ENCODE results near the gene HPCAL1. TPM values are rescaled to one million over a fixed set of nuclear protein-coding genes. Genes with fewer than 3 reads are reported as not detected.

The HPCAL1 gene
- total RNA-seq, 2 experiments from 2014 or later = 61.6 to 63.6 TPM

DNA sequence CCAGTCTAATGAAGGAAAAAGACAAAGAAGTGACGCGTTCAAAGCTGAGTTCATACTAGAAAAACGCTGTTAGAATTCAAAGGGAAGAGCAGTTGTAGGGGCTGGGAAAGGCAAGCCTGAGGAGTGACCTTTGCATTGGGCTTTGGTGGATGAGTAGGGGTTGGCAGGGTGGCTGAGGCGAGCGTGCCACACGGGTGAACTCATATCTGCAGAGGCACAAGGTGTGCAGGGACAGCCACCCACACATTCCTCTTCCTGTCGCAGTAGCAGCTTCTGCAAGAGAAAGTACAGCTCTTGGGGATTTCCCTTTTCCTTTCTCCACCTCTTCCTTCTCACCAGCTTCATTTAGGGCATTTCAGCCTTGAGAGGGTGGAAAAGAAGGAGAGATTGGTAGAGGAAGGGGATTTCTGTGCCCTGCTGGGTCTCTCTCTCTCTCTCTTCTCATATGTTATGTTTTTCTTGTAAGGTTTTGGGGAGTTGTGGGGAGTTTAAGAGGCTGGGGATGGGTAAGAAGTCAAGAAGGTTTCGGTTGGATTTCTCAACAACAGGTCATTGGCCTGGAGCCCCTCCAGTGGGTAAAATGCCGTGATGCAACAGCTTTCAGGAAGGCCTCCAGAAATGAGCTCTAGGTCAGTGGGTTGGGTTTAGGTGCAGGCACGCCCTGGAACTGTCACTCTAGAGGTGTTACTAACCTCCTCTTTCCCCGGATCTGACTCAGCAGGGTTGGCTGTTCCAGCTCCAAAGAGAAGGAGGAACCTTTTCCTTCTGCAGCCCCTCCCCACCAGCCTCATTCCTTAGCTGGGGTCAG lies 105.3 kb downstream of the HPCAL1 start:
- H3K27me3 Mint-ChIP-seq = no peaks in the 10 kb centered on the region
- H3K9me3 Mint-ChIP-seq = no peaks in the 10 kb centered on the region
- POLR2A ChIA-PET = interaction anchor here (0.6 to 1.4 kb wide), 6 partner anchors 25 to 319 kb away, joined by 3 to 8 read pairs (median 4); no protein-coding TSS in a partner anchor
- peak; percentile 66 for DNase-seq
- peaks cover 43% of the 10 kb centered on the region for H3K4me1 Mint-ChIP-seq
- peak overlapping the region; percentile 92 for H3K27ac Mint-ChIP-seq
- peaks cover 5% of the 10 kb centered on the region for H3K36me3 Mint-ChIP-seq (ENCODE audit: low read depth)
- CTCF ChIA-PET = interaction anchor here (1.0 to 3.7 kb wide), 42 partner anchors 9 to 355 kb away, joined by 3 to 31 read pairs (median 6); partner anchors contain the start of gene HPCAL1
- peak overlapping the region; percentile 66 for H3K4me3 Mint-ChIP-seq

DNA sequence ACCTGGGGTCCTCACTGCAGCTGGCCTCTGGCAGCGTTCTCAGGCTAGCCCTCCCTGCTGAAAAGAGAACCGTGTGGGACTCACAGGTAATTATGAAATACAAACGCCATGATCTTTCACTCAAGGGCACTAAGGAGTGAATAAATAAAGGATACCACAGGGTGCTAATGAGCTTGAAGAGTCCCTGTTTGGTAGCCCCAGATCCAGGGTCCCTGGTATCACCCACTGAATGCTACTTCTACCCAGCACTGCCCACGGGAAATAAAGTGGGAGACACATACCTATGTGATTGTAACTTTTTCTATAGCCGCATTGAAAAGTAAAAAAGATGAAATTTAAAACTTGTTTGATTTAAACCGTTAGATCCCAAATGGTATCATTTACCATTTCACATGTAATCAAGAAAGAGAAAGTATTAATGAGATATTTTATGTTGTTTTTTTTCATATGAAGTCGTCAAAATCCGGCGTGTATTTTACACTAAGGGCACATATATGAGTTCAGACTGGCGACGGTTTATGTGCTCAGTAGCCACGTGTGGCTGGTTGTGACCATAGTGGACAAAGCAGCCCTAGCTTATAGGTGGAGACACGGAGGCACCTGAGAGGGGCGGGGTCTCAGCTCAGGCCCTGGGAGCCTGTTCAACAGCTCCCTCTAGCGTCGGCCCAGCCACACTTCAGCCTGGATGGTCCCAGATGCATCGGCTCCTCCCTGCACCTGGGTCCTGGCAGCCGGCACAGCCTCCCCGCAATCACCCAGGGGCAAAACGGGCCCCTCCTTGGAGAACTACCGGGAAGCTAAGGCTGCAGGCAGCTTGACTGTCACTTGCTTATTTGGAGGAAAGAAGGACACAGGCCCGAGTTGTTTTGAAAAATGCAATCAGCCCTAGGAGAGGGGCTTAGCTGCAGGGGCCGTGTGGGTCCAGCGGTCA lies 106.2 kb downstream of the HPCAL1 start:
- Mint-ChIP-seq H3K27me3 (no peaks in the 10 kb centered on the region), H3K36me3 (ENCODE audit: low read depth) (peaks cover 5% of the 10 kb centered on the region), H3K9me3 (no peaks in the 10 kb centered on the region), H3K4me3 (peak overlapping the region; percentile 66), H3K27ac (peak overlapping the region; percentile 92), H3K4me1 (peaks cover 42% of the 10 kb centered on the region)
- ChIA-PET POLR2A (interaction anchor here (0.6 to 1.4 kb wide), 4 partner anchors 26 to 318 kb away, joined by 3 to 8 read pairs (median 4); no protein-coding TSS in a partner anchor), CTCF (interaction anchor here (0.6 to 3.7 kb wide), 68 partner anchors 8 to 648 kb away, joined by 3 to 31 read pairs (median 4); partner anchors contain the start of gene HPCAL1)
- peak; percentile 87 for DNase-seq

DNA sequence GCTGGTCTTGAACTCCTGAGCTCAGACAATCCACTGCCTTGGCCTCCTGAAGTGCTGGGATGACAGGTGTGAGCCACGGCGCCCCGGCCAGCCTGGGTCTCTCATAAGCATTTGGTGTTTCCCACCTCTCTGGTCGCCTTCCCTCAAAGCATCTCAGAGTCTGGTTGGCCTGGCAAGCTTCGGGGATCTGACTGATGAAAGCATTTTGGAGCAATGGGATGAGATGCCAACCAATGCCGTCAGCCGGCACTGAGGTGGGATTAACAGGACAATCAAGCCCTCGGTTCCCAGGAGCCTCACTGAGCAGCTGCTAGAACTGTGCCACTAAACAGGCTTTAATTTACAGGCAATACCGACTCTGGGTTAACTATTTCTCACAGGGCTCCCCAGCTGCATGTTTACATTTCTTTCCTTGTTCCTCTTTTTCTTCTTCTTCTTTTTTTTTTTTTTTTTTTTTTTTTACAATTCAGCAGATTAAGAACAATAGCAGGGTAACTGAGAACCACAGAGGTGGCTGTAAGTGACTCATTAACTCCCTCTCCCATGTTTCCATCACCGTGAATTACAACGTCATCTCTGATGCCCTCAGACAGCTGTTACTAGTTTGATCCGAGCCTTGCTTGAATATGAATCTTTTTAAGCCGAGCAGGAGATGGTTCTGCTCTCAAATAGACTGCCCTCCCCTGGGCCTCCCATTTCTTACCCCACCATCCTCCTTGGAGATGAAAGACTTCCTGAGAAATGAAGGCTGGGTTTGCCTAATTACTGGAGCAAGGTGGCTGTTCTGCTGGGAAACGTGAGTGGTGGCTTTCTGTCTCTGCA lies 107.5 kb downstream of the HPCAL1 start:
- POLR2A ChIA-PET = no interaction called here
- no peak for DNase-seq
- Mint-ChIP-seq H3K4me3 (no peak overlapping the region), H3K36me3 (ENCODE audit: low read depth) (peaks cover 5% of the 10 kb centered on the region), H3K9me3 (no peaks in the 10 kb centered on the region), H3K4me1 (peaks cover 42% of the 10 kb centered on the region), H3K27me3 (no peaks in the 10 kb centered on the region), H3K27ac (no peak overlapping the region)
- CTCF ChIA-PET = interaction anchor here (0.5 to 3.7 kb wide), 37 partner anchors 9 to 958 kb away, joined by 3 to 31 read pairs (median 6); partner anchors contain the start of gene HPCAL1

DNA sequence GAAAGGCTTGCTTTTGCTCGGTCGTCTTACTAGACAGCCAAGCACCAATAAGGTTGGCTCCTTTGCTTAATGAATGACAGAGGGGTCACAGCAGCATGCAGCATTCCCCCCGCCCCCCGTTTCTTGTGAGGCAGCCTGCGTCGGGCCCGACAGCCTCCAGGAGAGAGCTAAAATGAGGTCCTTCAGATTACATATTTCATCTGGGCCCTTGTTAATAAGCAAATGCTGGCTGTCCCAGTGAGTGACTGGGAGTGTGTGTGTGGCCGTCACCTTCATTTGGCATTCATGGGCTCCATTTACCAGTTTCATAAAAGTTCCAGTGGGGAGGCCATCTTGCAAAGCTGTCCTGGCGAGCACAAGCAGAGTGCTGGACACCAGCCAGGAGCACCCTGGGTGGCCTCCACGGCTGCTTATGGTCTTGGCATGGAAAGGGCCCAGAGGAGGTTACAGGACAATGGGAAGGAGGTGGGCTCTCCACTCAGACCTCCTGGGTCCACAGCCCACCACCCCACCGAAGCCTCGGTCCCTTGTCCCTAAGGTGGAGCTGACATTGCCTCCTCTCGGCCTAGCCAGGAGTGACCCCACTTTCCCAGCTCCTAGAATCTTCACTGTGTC lies 108.2 kb downstream of the HPCAL1 start:
- POLR2A ChIA-PET = no interaction called here
- peaks cover 39% of the 10 kb centered on the region for H3K4me1 Mint-ChIP-seq
- H3K9me3 Mint-ChIP-seq = no peaks in the 10 kb centered on the region
- no peak overlapping the region for H3K4me3 Mint-ChIP-seq
- no peaks in the 10 kb centered on the region for H3K27me3 Mint-ChIP-seq
- CTCF ChIA-PET = interaction anchor here (0.6 to 3.7 kb wide), 3 partner anchors 22 to 287 kb away, joined by 3 to 13 read pairs (median 4); no protein-coding TSS in a partner anchor
- H3K36me3 Mint-ChIP-seq (ENCODE audit: low read depth) = peaks cover 5% of the 10 kb centered on the region
- no peak for DNase-seq
- H3K27ac Mint-ChIP-seq = no peak overlapping the region

DNA sequence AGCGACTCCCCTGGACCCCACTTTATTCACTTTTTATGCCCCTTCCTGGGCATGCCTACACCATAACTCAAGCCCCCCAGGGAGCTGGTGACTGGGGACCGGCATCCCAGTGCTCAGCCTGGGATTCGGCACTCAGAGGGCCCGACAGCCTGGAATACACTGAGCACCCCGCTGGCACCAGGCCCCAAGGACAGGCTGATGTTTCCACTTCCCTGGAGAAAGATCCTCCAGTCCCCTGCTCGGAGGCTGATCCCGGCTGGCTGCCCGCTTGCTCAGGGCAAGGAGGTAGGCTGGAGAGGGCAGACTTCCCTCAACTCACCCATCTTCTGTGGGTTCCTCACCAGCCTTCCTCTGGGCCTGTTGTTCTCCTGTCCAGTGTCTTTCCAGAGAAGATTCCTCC lies 108.9 kb downstream of the HPCAL1 start:
- H3K4me1 Mint-ChIP-seq = peaks cover 33% of the 10 kb centered on the region

DNA sequence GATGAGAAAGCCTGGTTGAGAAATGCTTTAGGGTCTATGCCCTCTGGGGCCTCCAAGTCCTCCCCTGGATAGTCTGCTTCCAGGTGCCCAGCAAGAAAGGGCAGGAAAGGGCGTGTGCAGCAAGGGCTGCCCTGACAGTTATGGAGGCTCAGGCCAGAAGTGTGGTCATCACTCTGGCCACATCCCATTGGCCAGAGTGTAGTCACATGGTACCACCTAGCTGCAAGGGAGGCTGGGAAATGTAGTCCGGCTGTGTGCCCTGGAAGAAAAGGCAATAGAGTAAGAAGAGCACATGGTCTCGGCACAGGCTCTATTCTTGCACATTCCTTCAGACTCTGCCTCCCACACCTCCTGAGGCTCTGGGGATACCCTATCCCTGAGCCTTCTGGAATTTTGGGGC lies 109.7 kb downstream of the HPCAL1 start:
- H3K27ac Mint-ChIP-seq = no peak overlapping the region
- H3K27me3 Mint-ChIP-seq = no peaks in the 10 kb centered on the region
- DNase-seq = peak; percentile 42
- no peaks in the 10 kb centered on the region for H3K9me3 Mint-ChIP-seq
- CTCF ChIA-PET = interaction anchor here (0.8 to 1.7 kb wide), 3 partner anchors 14 to 23 kb away, joined by 3 to 5 read pairs (median 3); no protein-coding TSS in a partner anchor
- POLR2A ChIA-PET = no interaction called here
- no peak overlapping the region for H3K4me3 Mint-ChIP-seq
- peaks cover 5% of the 10 kb centered on the region for H3K36me3 Mint-ChIP-seq (ENCODE audit: low read depth)
- H3K4me1 Mint-ChIP-seq = peaks cover 24% of the 10 kb centered on the region

More for the DNA sequence above, 108.9 kb downstream of the HPCAL1 start:
- Mint-ChIP-seq H3K4me3 (no peak overlapping the region), H3K36me3 (ENCODE audit: low read depth) (peaks cover 5% of the 10 kb centered on the region), H3K9me3 (no peaks in the 10 kb centered on the region), H3K27me3 (no peaks in the 10 kb centered on the region), H3K27ac (no peak overlapping the region)
- POLR2A ChIA-PET = no interaction called here
- CTCF ChIA-PET = interaction anchor here (3.7 kb wide), 1 partner anchor 28 kb away, joined by 13 read pairs; no protein-coding TSS in a partner anchor
- DNase-seq = no peak

DNA sequence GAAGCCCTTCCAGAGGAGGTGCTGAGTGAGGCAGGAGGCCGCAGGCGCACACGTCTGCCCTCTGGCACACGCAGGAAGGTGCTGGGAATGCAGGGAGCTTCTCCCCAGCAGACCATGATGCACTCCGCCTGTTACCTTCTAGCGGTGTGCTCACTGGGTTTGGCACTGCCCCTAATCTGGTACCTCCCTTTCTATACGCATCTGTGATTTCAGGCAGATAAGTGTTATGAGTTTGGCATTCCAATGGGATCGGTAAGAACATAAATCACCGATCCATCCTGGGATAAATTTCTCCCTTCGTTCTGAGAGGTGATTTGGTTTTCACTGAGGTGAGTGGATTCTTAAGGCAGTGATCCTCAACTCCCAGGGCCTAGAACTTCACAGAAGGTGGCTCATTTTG lies 110.8 kb downstream of the HPCAL1 start:
- H3K27ac Mint-ChIP-seq = no peak overlapping the region
- H3K4me1 Mint-ChIP-seq = peaks cover 13% of the 10 kb centered on the region
- DNase-seq = no peak
- H3K9me3 Mint-ChIP-seq = no peaks in the 10 kb centered on the region
- no peak overlapping the region for H3K4me3 Mint-ChIP-seq
- H3K27me3 Mint-ChIP-seq = no peaks in the 10 kb centered on the region
- peaks cover 5% of the 10 kb centered on the region for H3K36me3 Mint-ChIP-seq (ENCODE audit: low read depth)
- CTCF ChIA-PET = interaction anchor here (0.5 to 1.7 kb wide), 3 partner anchors 12 to 326 kb away, joined by 3 to 5 read pairs (median 3); no protein-coding TSS in a partner anchor
- POLR2A ChIA-PET = no interaction called here

DNA sequence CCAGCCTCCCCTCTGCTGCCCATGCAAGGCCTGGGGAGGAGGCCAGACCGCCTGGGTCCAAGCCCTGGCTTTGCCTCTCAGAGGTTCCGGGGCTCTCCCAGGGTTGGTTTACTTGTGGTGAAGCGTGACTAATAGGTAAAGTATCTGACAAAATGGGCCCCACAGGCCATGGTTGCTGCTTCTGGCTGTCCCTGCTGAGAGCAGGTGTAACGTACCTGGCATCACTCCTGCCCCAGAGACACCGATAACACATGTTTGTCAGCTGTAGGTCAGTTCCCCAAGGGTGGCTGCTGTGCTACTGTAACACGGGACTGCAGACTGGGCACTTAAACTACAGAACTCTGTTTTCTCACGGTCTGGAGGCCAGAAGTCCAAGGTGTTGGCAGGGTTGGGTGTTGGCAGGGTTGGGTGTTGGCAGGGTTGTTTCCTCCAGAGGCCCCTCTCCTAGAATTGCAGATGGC lies 111.3 kb downstream of the HPCAL1 start:
- ChIA-PET CTCF (interaction anchor here (0.5 to 5.3 kb wide), 2 partner anchors 21 to 326 kb away, joined by 3 to 30 read pairs; no protein-coding TSS in a partner anchor), POLR2A (no interaction called here)
- Mint-ChIP-seq H3K4me3 (no peak overlapping the region), H3K27me3 (no peaks in the 10 kb centered on the region), H3K36me3 (ENCODE audit: low read depth) (peaks cover 5% of the 10 kb centered on the region), H3K9me3 (no peaks in the 10 kb centered on the region), H3K4me1 (peaks cover 8% of the 10 kb centered on the region), H3K27ac (no peak overlapping the region)
- DNase-seq = no peak

DNA sequence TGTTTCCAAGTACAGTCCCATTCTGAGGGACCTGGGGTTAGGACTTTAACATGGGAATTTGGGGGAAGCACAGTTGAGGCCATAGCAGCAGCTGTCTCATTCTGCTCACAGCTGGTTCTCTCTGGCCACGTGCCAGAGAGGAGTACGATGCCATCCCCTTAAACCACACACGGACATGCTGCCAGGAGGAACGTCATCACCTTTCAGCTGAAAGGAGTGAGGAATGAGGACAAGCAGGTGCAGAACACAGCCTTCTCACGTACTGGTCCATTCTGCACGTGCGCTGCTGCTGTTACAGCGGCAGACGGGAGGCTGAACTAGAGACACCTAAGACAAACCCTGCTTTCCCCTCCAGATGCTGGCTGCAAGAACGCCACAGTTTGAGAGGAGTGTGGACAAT lies 111.9 kb downstream of the HPCAL1 start:
- CTCF ChIA-PET = interaction anchor here (5.3 kb wide), 1 partner anchor 20 kb away, joined by 30 read pairs; no protein-coding TSS in a partner anchor
- POLR2A ChIA-PET = no interaction called here
- DNase-seq = no peak
- H3K4me3 Mint-ChIP-seq = no peak overlapping the region
- H3K9me3 Mint-ChIP-seq = no peaks in the 10 kb centered on the region
- no peak overlapping the region for H3K27ac Mint-ChIP-seq
- peaks cover 5% of the 10 kb centered on the region for H3K36me3 Mint-ChIP-seq (ENCODE audit: low read depth)
- H3K4me1 Mint-ChIP-seq = peaks cover 4% of the 10 kb centered on the region
- H3K27me3 Mint-ChIP-seq = no peaks in the 10 kb centered on the region

DNA sequence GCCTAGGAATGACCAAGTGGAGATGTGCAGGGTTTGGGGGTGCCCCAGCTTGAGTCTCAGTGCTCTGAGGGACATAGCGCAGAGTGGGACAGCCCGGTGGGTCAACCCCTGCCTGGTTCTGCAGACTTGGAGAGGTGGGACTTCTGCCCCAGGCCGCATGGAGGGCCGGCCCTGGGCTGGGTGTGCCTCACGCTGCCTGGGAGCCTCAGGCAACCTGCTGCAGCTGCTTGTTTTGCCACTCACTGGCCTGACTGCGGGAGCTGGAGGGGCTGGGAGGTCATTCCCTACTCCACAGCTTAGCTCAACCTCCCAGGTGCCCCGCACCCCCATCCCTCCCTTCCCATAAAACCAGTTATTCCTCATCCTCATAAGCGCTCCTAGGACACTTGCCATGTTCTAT lies 112.3 kb downstream of the HPCAL1 start:
- no peaks in the 10 kb centered on the region for H3K27me3 Mint-ChIP-seq
- H3K4me3 Mint-ChIP-seq = no peak overlapping the region
- H3K9me3 Mint-ChIP-seq = no peaks in the 10 kb centered on the region
- POLR2A ChIA-PET = no interaction called here
- no peak overlapping the region for H3K27ac Mint-ChIP-seq
- CTCF ChIA-PET = interaction anchor here (1.0 to 5.3 kb wide), 2 partner anchors 18 to 20 kb away, joined by 4 to 30 read pairs; no protein-coding TSS in a partner anchor
- H3K4me1 Mint-ChIP-seq = peaks cover 3% of the 10 kb centered on the region
- peaks cover 5% of the 10 kb centered on the region for H3K36me3 Mint-ChIP-seq (ENCODE audit: low read depth)
- DNase-seq = no peak

DNA sequence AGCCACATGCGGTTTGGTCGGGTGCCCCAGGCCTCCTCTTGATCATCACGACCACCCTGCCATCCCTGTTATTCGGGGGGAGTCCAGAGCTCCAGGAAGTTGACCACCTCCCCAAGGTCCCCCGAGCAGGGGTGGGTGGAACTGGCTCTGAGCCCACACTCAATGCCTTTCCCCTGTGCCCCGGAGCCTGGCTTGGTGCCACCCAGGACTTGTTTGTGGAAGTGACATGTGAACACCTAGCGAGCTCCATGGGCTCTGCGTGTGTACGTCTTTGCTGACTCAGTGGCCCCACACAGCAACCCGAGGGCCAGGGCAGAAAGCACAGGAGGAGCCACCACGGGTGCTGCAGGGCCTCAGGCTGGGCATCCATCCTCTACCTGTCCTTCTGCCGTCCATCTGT lies 112.9 kb downstream of the HPCAL1 start:
- no peaks in the 10 kb centered on the region for H3K27me3 Mint-ChIP-seq
- peaks cover 5% of the 10 kb centered on the region for H3K36me3 Mint-ChIP-seq (ENCODE audit: low read depth)
- ChIA-PET CTCF (interaction anchor here (1.0 to 5.3 kb wide), 2 partner anchors 17 to 19 kb away, joined by 4 to 30 read pairs; no protein-coding TSS in a partner anchor), POLR2A (no interaction called here)
- no peaks in the 10 kb centered on the region for H3K9me3 Mint-ChIP-seq
- DNase-seq = no peak
- H3K4me3 Mint-ChIP-seq = no peak overlapping the region
- no peak overlapping the region for H3K27ac Mint-ChIP-seq
- no peaks in the 10 kb centered on the region for H3K4me1 Mint-ChIP-seq

All from activated CD4-positive, alpha-beta T cell treated with anti-CD3 and anti-CD28 coated beads, Interleukin-2, amount 10 ng/mL, durations not matched to agents 7 days and 5 days (primary cell).